ENCODE measurements around the gene ADAM15. TPM values are rescaled to one million over a fixed set of nuclear protein-coding genes. Genes with fewer than 3 reads are reported as not detected.

ADAM15 gene
- total RNA-seq, 2 experiments from 2014 or later: 29.7 to 29.8 TPM

DNA sequence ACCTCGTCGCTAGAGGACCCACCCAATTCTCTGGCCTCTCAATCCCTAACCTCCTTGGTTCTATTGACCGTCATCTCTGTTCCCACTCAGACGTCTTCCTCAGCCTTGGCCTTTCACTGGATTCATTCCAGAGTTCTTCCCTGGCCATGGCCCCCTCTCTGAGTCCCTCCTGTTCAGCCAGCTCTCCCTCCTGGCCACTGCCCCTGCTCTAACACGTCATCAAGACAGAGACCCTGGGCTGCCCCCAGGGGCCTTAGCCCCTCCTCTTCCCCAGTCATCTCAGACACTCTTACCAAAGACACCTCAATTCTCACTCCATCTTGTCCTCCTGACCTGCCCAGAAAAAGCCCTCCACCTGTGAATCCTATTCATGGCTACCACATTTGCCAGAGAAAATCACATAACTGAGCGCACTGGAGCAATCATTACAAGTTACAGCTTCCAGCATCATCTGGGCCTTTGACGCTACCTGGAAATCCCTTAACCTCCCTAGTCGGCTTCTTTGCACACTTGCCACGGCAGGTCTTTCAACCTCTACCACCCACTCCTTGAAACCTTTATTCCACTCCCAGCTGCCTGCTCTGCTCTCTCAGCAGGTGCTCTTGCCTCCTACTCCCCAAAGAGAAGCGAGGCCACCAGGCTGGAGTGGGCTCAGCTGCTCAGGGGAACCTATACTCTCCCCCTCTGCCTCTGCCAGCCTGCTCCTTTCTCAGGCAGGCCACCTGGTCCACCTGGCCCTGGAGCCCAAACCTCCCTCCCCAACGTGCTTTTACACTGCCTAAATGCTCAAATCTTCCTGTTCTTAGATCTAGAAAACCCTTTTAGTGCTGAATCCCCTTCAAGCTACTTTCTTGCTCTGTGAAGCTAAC lies 31.5 kb upstream of the ADAM15 start:
- Mint-ChIP-seq H3K27ac (no peak overlapping the region), H3K9me3 (ENCODE audit: insufficient read depth) (no peaks in the 10 kb centered on the region), H3K4me3 (no peak overlapping the region), H3K4me1 (ENCODE audit: low read depth) (peaks cover 26% of the 10 kb centered on the region), H3K27me3 (ENCODE audit: low read depth) (peaks cover 6% of the 10 kb centered on the region), H3K36me3 (ENCODE audit: low read depth) (peaks cover 13% of the 10 kb centered on the region)
- ChIA-PET CTCF (interaction anchor here (0.7 to 7.5 kb wide), 13 partner anchors 9 to 186 kb away, joined by 3 to 71 read pairs (median 4); partner anchors contain the start of genes ADAM15, FLAD1, KRTCAP2 and PYGO2), POLR2A (interaction anchor here (0.6 to 0.8 kb wide), 2 partner anchors 13 to 47 kb away, joined by 3 read pairs; no protein-coding TSS in a partner anchor)
- no peak for ATAC-seq
- DNase-seq: no peak

DNA sequence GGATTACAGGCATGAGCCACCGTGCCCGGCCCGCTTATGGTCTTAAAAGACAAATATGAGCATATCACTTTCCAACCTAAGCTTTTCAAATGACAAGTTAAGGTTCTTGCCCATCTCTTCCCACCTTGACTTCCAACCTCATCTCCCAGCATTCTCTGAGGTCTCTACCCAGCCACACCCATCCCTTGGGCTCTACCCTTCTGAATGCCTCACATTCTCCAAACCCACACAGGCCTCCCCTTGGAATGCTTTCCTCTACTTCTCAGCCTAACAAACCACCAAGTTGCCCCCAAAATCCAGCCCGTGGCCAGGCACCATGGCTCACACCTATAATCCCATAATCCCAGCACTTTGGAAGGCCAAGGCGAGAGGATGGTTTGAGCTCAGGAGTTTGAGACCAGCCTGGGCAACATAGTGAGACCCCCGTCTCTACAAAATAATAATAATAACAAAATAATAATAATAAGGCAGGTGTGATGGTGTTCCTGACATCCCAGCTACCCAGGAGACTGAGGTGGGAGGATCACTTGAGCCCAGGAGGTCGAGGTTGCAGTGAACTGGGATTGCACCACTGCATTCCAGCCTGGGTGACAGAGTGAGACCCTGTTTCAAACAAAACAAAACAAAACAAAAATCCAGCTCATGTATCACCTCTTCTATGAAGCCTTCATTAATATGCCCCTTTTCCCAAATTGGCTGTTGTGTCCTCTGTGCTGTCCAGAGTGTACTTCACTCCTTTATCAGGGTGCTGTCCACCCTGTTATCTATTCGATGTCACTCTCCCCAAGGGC lies 28.8 kb upstream of the ADAM15 start:
- no peak for ATAC-seq
- Mint-ChIP-seq H3K9me3 (ENCODE audit: insufficient read depth) (no peaks in the 10 kb centered on the region), H3K36me3 (ENCODE audit: low read depth) (peaks cover 2% of the 10 kb centered on the region), H3K4me1 (ENCODE audit: low read depth) (peaks cover 9% of the 10 kb centered on the region), H3K27me3 (ENCODE audit: low read depth) (peaks cover 6% of the 10 kb centered on the region), H3K4me3 (no peak overlapping the region), H3K27ac (no peak overlapping the region)
- ChIA-PET CTCF (interaction anchor here (1.0 to 2.0 kb wide), 5 partner anchors 9 to 63 kb away, joined by 4 to 9 read pairs (median 5); partner anchors contain the start of gene ADAM15), POLR2A (interaction anchor here (0.7 kb wide), 1 partner anchor 41 kb away, joined by 4 read pairs; no protein-coding TSS in a partner anchor)
- no peak for DNase-seq

DNA sequence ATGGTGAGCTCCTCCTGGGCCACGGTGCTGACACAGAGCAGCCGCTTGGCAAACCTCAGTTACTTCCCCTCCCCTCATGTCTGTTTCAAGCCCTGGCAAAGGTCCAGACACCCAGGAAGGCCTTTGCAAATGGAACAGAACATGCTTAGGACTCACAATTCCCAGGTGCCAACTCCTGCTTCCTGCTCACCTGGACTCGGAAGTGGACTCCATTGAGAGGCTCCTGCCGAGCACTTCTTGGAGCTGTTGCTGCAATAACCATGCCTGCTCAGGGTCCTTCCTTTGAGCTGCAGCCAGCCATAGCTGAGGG lies 28.2 kb upstream of the ADAM15 start:
- Mint-ChIP-seq H3K9me3 (ENCODE audit: insufficient read depth) (no peaks in the 10 kb centered on the region), H3K4me3 (no peak overlapping the region), H3K36me3 (ENCODE audit: low read depth) (peaks cover 2% of the 10 kb centered on the region), H3K27me3 (ENCODE audit: low read depth) (peaks cover 6% of the 10 kb centered on the region), H3K4me1 (ENCODE audit: low read depth) (peaks cover 5% of the 10 kb centered on the region), H3K27ac (no peak overlapping the region)
- ChIA-PET POLR2A (interaction anchor here (0.7 kb wide), 1 partner anchor 42 kb away, joined by 4 read pairs; no protein-coding TSS in a partner anchor), CTCF (interaction anchor here (1.0 to 2.0 kb wide), 5 partner anchors 10 to 62 kb away, joined by 4 to 9 read pairs (median 5); partner anchors contain the start of gene ADAM15)
- DNase-seq (no peak), ATAC-seq (no peak)

DNA sequence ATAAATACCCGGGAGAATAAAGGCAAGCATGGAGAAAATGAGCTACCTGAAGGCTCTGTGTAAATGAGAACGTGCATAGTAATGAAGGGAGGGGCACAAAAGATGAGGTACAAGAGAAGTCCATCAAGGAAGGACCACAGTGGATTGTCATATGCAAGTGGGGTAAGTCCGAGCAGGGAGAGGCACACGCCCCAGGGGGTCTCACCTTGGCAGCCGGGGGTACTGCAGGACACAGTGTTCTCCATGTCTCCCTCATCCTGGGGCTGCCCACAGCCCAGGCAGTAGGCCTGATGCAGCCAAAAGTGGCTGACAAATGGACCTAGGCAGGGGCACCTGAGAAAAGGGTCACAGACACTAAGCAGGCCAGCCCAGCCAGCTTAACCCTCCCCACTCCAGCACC lies 27.5 kb upstream of the ADAM15 start:
- ATAC-seq: no peak
- DNase-seq: no peak
- H3K27me3 Mint-ChIP-seq (ENCODE audit: low read depth): peaks cover 6% of the 10 kb centered on the region
- POLR2A ChIA-PET: no interaction called here
- H3K4me3 Mint-ChIP-seq: no peak overlapping the region
- CTCF ChIA-PET: interaction anchor here (1.7 to 2.0 kb wide), 2 partner anchors 27 to 38 kb away, joined by 7 to 9 read pairs; partner anchors contain the start of gene ADAM15
- peaks cover 2% of the 10 kb centered on the region for H3K36me3 Mint-ChIP-seq (ENCODE audit: low read depth)
- no peaks in the 10 kb centered on the region for H3K4me1 Mint-ChIP-seq (ENCODE audit: low read depth)
- H3K9me3 Mint-ChIP-seq (ENCODE audit: insufficient read depth): no peaks in the 10 kb centered on the region
- H3K27ac Mint-ChIP-seq: no peak overlapping the region

DNA sequence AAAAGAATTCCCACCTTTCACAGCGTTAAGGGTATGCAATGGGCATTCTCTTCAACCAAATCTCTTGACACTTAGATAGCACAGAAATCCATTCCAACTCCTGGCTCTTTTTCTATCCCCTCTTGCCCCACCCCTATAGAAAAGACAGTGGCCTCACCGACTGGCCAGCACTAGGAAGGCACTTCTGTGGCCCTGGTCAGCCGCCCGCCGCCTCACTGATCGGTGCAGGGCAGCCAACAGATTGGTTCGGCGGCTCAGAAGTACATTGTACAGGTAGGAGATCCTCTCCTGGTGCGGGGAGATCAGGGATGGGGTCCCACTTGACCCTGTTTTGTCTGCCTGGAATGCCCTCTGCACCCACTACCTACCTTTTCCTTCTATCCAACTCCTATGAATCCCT lies 26.8 kb upstream of the ADAM15 start:
- H3K4me3 Mint-ChIP-seq: no peak overlapping the region
- no peaks in the 10 kb centered on the region for H3K36me3 Mint-ChIP-seq (ENCODE audit: low read depth)
- no peak overlapping the region for H3K27ac Mint-ChIP-seq
- DNase-seq: no peak
- no peak for ATAC-seq
- peaks cover 6% of the 10 kb centered on the region for H3K27me3 Mint-ChIP-seq (ENCODE audit: low read depth)
- ChIA-PET POLR2A (no interaction called here), CTCF (interaction anchor here (1.2 kb wide), 1 partner anchor 25 kb away, joined by 4 read pairs; no protein-coding TSS in a partner anchor)
- no peaks in the 10 kb centered on the region for H3K4me1 Mint-ChIP-seq (ENCODE audit: low read depth)
- H3K9me3 Mint-ChIP-seq (ENCODE audit: insufficient read depth): no peaks in the 10 kb centered on the region

DNA sequence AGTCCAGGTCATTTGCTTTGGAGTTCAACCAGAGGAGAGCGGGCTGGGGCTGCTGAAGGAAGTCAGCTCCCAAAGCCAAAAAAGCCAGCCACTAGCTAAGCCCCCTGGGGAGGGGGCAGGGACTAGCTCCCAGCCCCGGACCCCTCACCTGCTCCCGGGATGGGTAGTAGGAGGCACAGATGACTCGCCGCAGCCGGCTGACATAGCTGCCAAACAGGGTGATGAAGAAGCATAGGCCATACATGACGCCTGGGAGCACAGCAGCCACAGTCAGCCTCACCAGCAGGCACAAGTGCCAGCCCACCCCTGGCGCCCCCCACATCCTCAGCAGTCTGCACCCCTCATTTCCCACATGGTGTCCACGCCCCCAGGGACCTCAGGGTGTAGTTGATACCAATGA lies 25.0 kb upstream of the ADAM15 start:
- H3K4me3 Mint-ChIP-seq: no peak overlapping the region
- no peaks in the 10 kb centered on the region for H3K9me3 Mint-ChIP-seq (ENCODE audit: insufficient read depth)
- H3K27me3 Mint-ChIP-seq (ENCODE audit: low read depth): peaks cover 3% of the 10 kb centered on the region
- ATAC-seq (no peak), DNase-seq (no peak)
- ChIA-PET POLR2A (interaction anchor here (0.5 kb wide), 1 partner anchor 536 kb away, joined by 3 read pairs; no protein-coding TSS in a partner anchor), CTCF (interaction anchor here (1.0 to 1.4 kb wide), 2 partner anchors 9 to 35 kb away, joined by 3 read pairs; no protein-coding TSS in a partner anchor)
- no peaks in the 10 kb centered on the region for H3K36me3 Mint-ChIP-seq (ENCODE audit: low read depth)
- H3K27ac Mint-ChIP-seq: no peak overlapping the region
- no peaks in the 10 kb centered on the region for H3K4me1 Mint-ChIP-seq (ENCODE audit: low read depth)

DNA sequence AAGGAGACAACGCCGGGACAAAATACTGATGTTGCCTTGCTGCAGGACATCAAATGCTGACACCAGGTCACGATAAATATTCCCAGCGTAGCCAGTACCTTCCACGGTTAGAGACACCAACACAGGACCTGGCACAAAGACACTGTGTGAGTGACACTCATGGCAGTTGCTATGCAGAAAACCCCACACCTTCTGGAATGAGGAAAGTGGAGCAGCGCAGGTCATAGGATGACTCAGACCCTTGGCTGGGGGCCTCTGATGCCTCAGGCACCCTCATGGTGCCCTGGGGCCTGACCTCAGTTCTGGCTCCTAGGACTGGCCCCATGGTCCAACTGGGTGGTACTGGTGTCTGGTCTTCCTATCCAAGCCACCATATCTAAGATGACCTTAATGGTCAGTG lies 24.5 kb upstream of the ADAM15 start:
- H3K4me3 Mint-ChIP-seq: no peak overlapping the region
- H3K27ac Mint-ChIP-seq: no peak overlapping the region
- no peak for DNase-seq
- H3K36me3 Mint-ChIP-seq (ENCODE audit: low read depth): no peaks in the 10 kb centered on the region
- H3K27me3 Mint-ChIP-seq (ENCODE audit: low read depth): peaks cover 3% of the 10 kb centered on the region
- no peaks in the 10 kb centered on the region for H3K9me3 Mint-ChIP-seq (ENCODE audit: insufficient read depth)
- CTCF ChIA-PET: interaction anchor here (1.0 kb wide), 1 partner anchor 9 kb away, joined by 3 read pairs; no protein-coding TSS in a partner anchor
- no peaks in the 10 kb centered on the region for H3K4me1 Mint-ChIP-seq (ENCODE audit: low read depth)
- POLR2A ChIA-PET: no interaction called here
- ATAC-seq: no peak

DNA sequence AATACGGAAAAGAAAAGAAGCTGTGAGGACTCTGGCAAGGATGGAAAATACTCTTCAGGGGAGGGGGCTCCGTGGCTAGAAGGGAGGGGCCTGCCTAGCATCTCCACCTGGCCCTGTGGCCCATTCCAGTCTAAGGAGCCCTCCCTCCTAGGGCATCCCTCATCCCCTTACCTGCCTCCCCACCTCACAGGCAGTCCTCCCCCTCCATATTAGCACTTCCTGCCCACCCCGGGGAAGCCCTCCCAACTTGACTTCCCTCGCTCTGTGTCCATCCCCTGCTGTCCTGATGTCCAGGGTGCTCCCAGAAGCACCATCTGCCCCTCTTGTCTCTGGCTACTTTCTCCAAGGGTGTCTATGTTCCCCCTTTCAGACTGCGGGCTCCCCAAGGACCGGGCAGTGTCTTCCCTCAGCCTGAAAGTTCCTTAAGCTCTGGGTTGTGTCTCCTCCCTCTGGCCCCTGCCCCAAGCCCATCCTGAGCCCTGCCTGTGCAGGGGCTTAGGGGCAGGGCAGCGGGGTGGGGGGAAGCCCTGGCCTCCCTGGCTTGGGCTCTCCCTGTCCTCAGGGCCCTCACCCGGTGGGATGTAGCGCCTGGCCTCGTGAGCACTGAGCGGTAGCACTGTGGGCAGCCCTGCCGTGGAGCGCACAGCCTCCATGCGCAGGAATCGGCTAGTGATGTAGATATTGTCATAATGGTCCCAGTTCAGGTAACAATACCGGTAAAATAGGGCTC lies 21.4 kb upstream of the ADAM15 start:
- H3K4me1 Mint-ChIP-seq (ENCODE audit: low read depth): no peaks in the 10 kb centered on the region
- POLR2A ChIA-PET: interaction anchor here (0.6 kb wide), 1 partner anchor 14 kb away, joined by 3 read pairs; no protein-coding TSS in a partner anchor
- no peak overlapping the region for H3K4me3 Mint-ChIP-seq
- H3K27ac Mint-ChIP-seq: no peak overlapping the region
- ATAC-seq (no peak), DNase-seq (no peak)
- CTCF ChIA-PET: interaction anchor here (1.1 to 1.4 kb wide), 3 partner anchors 12 to 14 kb away, joined by 3 to 6 read pairs (median 3); no protein-coding TSS in a partner anchor
- H3K9me3 Mint-ChIP-seq (ENCODE audit: insufficient read depth): no peaks in the 10 kb centered on the region
- no peaks in the 10 kb centered on the region for H3K36me3 Mint-ChIP-seq (ENCODE audit: low read depth)
- H3K27me3 Mint-ChIP-seq (ENCODE audit: low read depth): peaks cover 6% of the 10 kb centered on the region

DNA sequence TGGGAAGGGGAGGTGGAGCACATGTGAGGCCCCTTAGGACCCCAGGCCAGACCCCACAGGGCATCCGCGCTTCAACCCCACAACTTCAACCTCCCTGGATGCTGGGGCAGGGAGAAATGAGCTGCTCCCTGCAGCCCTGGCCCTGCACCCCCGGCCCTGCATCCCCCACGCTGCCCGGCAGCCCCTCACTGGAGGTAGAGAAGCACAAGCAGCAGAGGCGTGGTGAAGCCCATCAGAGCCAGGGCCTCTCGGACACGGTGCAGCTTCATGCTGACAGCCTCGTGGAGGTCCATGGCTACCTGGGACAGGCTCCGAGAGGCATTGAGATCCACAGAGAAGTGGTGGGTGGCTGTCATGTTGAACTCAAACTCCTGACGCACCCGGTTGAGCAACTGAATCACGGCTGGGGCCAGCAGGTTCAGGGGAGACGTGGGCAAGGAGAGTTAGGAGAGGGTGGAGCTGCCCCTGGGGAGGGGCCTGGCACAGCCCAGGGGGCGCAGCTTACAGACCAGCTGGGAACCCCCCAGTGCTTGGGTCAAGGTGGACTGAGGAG lies 20.8 kb upstream of the ADAM15 start:
- POLR2A ChIA-PET: no interaction called here

DNA sequence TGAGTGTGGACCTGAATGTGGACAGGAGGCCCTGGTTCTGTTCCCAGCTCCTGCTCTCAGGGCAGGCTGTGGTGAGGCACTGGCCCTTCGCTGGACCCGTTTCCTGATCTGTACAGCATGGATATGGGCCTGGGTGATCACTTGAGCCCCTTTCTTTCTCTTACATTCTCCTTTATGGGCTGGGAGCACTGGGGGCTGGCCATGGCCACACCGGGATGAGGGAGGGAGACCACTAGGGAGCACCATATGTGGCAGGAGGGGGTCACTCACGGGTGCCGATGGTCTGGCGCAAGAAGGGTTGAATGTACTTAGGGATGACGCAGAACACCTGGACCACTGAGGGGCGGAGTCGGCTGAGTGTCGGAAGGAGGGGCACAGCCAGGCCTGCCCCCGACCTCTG lies 20.2 kb upstream of the ADAM15 start:
- POLR2A ChIA-PET: no interaction called here
- no peaks in the 10 kb centered on the region for H3K36me3 Mint-ChIP-seq (ENCODE audit: low read depth)

More for the DNA sequence above, 20.8 kb upstream of the ADAM15 start:
- no peak for ATAC-seq
- Mint-ChIP-seq H3K4me1 (ENCODE audit: low read depth) (no peaks in the 10 kb centered on the region), H3K27me3 (ENCODE audit: low read depth) (peaks cover 7% of the 10 kb centered on the region), H3K4me3 (no peak overlapping the region), H3K36me3 (ENCODE audit: low read depth) (no peaks in the 10 kb centered on the region), H3K9me3 (ENCODE audit: insufficient read depth) (no peaks in the 10 kb centered on the region), H3K27ac (no peak overlapping the region)
- CTCF ChIA-PET: interaction anchor here (1.1 to 1.4 kb wide), 2 partner anchors 12 to 14 kb away, joined by 3 read pairs; no protein-coding TSS in a partner anchor
- no peak for DNase-seq

DNA sequence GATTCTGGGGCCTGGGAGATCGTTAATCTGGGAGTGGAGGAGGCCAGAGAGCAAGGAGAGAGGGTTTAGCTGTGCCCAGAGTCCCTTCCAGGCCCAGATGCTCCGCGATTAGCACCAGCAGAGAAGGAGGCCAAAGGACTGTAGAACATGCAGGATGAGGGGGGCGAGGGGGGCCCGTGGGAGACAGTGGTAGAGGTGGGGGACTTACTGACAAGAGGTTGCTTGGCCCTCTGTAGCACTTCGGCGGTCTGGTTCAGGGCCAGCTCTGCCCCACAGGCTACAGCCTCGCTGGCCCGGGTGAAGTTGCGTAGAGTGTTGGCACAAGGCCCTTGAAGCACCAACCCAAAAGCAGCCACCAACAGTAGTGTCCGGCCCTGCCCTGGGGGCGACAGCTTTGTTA lies 18.2 kb upstream of the ADAM15 start:
- CTCF ChIA-PET: interaction anchor here (1.1 to 3.7 kb wide), 2 partner anchors 11 to 18 kb away, joined by 3 to 13 read pairs; partner anchors contain the start of gene ADAM15
- DNase-seq (no peak), ATAC-seq (no peak)
- Mint-ChIP-seq H3K27me3 (ENCODE audit: low read depth) (peaks cover 16% of the 10 kb centered on the region), H3K4me3 (no peak overlapping the region), H3K36me3 (ENCODE audit: low read depth) (no peaks in the 10 kb centered on the region), H3K9me3 (ENCODE audit: insufficient read depth) (no peaks in the 10 kb centered on the region), H3K27ac (no peak overlapping the region), H3K4me1 (ENCODE audit: low read depth) (no peaks in the 10 kb centered on the region)
- POLR2A ChIA-PET: no interaction called here

More for the DNA sequence above, 20.2 kb upstream of the ADAM15 start:
- ATAC-seq (no peak), DNase-seq (no peak)
- Mint-ChIP-seq H3K27ac (no peak overlapping the region), H3K9me3 (ENCODE audit: insufficient read depth) (no peaks in the 10 kb centered on the region), H3K4me3 (no peak overlapping the region), H3K4me1 (ENCODE audit: low read depth) (no peaks in the 10 kb centered on the region), H3K27me3 (ENCODE audit: low read depth) (peaks cover 7% of the 10 kb centered on the region)
- CTCF ChIA-PET: interaction anchor here (1.1 kb wide), 1 partner anchor 13 kb away, joined by 3 read pairs; no protein-coding TSS in a partner anchor

Measured in activated CD8-positive, alpha-beta T cell treated with anti-CD3 and anti-CD28 coated beads, Interleukin-2, amount 10 ng/mL, durations not matched to agents 7 days and 5 days (primary cell).